ENCODE measurements around the gene SPTBN1.
"Not testable (repeated sequence)": the region's sequence is repeated elsewhere in the genome, so short reads cannot be mapped to it uniquely, and the experiment has no call there.

SPTBN1 gene

DNA sequence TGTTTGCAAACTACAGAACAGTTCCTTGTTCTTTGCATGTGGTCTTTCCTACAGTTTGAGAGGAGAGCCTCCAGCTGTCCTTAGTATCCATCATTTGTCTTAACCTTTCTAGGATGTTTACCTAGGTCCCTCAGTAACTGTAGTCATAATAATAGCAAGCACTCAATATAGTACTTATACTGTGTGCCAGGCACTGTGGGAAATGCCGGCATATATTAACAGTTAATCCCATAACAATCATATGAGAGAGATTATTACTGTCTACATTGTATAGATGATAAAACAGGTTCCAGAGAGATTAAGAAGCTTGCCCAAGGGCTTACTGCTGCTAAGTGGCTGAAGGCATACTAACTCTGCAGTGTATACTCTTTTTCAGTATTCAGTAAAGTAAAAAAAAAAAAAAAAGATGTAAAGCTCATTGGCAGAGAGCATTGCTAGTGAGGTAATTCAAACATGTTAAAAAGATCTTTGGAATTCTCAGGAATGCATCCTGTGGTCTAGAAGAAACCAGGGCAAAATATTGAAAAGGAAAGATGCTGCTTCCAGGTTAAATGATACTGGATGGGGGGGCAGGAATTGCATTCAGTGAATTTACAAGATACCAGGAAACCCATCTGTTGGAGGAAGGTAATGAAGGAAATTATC is 72.3 kb downstream of the SPTBN1 start:
- peak; percentile 37 for DNase-seq (ENCODE audit: low spot score)

DNA sequence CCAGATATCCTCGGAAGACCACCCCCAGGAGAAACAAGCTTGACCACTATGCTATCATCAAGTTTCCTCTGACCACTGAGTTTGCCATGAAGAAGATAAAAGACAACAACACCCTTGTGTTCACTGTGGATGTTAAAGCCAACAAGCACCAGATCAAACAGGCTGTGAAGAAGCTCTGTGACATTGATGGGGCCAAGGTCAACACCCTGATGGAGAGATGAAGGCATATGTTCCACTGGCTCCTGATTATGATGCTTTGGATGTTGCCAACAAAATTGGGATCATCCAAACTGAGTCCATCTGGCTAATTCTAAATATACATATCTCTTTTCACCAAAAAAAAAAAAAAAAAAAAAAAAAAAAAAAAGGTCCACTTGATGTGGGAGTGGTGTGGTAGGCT is 73.4 kb downstream of the SPTBN1 start:
- not testable (repeated sequence) for DNase-seq (ENCODE audit: low spot score)

DNA sequence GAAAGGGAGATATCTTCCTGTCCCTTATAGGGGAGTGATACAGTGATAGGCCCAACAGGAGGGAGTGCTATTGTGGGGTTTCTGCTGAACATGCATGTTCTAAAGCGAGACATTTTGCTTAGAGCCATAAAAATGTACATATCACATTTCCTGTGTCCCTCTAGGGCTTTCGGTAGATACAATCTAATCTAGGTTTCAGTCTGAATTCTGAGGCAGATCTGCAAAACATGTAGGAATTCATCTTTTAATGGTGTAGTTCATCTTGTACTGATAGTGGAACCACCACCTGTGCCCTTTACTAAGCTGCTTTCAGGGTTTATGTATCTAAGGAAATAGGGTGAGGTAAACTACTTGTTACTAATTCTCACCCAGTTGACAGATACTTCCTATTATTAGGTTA is 73.8 kb downstream of the SPTBN1 start:
- DNase-seq (ENCODE audit: low spot score) = no peak

DNA sequence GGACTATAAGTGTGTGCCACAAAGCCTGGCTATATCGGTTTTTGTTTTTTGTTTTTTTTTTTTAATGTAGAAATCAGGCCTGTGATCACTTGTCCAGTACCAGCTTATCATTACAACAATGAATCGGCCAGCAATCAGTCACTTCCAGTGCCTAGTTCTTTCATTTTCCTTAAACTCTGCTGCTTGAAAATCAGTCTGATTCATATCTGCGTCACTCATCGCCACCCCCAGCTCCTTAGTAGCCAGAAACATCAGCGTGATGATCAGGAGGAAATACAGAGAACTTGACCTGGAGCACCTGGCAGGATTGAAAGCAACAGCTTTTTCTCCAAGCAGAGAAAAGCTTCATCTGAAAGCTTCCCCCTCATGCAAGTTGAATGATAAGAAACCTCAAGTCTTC is 75.4 kb downstream of the SPTBN1 start:
- DNase-seq (ENCODE audit: low spot score) = no peak

DNA sequence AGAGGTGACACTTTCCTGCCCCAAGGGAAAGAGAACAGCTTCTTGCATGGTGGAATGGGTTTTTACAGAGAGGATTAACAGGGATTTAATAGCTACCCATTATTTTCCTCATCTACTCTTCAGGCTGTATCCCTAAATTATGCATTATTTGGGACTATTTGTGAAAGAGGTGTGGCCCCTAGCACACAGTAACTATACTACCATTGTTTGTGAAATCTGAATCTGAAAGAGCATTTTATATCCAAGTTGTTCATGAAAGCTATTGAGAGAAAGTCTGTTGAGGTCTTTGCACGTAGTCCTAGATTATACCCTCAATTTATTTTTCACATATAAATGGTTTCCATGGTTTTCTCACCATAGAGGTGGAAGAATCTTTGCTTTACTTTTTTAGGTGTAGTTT is 78.1 kb downstream of the SPTBN1 start:
- no peak for DNase-seq (ENCODE audit: low spot score)

DNA sequence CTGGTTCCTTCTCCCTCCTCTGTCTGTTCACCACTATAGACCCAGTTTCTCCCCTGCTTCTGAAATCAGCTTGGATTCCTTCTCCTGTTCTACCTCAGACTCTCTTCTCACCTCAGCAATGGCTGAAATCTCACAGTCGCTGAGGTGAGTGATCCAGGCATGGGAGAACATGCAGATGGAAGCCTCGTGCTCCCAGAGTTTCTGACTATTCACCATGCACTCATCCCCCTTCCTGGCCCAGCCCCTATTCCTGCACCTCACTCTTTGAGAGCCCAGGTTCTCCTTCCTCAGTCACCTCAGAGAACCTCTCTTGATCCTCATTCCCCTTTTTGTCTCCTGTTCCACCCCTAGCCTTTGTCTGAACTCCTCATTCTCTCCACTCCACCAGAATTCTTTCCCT is 78.5 kb downstream of the SPTBN1 start:
- DNase-seq (ENCODE audit: low spot score) = no peak

DNA sequence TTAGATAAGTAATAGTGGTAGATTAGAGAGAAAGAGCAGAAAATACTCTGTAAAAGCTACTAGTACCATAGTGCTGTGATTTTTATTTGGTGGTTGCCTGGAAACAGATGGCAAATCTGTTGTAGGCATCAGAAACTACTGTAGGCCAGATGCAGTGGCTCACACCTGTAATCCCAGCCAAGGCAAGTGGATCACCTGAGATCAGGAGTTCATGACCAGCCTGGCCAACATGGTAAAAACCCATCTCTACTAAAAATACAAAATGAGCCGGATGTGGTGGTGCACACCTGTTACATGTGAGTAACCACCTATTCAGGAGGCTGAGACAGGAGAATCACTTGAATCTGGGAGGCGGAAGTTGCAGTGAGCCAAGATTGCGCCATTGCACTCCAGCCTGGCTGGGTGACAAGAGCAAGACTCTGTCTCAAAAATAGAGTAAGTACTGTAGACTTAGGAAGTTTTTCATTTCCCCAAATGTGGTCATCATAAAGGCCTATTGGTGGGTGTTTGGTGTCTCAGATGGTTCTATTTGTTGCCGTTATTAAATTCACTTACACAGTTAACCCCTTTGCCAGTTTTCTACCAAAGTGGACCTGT is 79.6 kb downstream of the SPTBN1 start:
- DNase-seq (ENCODE audit: low spot score) = no peak

DNA sequence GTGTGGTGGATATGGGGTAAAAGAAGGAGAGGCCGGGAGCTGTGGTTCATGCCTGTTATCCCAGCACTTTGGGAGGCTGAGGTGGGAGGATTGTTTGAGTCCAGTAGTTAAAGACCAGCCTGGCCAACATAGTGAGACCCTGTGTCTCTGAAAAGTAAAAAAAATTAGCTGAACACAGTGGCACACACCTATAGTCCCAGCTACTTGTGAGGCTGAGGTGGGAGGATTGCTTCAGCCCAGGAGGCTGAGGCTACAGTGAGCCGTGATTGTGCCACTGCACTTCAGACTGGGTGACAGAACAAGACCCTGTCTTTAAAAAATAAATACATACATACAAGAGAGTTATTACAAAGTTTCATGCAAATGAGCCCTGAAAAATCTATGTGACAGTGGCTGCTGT is 80.6 kb downstream of the SPTBN1 start:
- DNase-seq (ENCODE audit: low spot score) = no peak

DNA sequence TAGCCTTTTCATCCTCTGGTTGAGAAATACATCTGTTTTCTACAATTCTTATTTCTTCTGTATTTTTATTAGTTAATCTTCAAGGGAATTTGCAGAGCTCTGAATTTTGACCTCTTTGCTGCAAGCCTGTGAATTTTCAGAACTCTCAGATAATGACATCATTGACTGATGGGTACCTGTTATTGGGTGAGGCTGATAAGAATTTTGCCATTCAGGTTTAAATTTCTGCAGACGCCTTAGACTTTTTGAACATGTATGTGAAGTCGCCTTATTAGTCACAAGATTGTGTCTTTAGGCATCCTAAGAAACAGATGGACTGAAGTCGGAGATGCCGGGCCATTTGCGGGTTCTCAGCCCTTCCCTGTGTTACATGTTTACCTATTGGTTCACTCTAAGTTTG is 82.4 kb downstream of the SPTBN1 start:
- DNase-seq (ENCODE audit: low spot score) = no peak

DNA sequence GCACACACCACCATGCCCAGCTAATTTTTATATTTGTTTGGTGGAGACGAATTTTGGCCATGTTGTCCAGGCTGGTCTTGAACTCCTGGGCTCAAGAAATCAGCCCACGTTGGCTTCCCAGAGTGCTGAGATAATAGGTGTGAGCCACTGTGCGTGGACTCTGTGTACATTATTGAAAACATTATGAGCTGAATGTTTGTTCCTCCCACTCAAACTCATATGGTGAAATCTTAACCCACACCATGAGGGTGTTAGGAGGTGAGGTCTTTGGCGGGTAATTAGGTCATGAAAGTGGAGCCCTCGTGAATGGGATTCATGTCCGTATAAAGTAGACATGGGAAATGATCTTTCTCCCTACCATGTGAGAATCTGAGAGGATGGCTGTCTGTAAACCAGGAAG is 83.6 kb downstream of the SPTBN1 start:
- no peak for DNase-seq (ENCODE audit: low spot score)

DNA sequence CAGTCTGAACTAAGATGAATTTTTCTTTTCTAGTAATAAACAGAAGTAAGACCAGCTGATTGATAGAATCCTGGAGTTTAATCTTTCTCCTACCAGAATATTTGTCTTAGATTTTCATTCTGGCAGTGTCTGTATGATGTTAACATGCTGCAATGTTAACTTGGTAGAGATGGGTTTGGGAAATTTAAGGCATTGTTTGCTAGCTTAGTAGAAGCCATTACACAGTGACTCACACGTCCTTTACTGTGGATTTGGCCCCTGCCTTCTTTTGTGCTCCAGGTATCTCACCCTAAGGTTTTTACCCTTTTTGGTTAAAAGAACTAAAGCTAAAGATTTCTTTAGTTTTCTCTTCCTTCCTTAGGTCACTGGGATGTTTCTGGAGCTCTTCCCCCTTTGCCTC is 84.1 kb downstream of the SPTBN1 start:
- no peak for DNase-seq (ENCODE audit: low spot score)

DNA sequence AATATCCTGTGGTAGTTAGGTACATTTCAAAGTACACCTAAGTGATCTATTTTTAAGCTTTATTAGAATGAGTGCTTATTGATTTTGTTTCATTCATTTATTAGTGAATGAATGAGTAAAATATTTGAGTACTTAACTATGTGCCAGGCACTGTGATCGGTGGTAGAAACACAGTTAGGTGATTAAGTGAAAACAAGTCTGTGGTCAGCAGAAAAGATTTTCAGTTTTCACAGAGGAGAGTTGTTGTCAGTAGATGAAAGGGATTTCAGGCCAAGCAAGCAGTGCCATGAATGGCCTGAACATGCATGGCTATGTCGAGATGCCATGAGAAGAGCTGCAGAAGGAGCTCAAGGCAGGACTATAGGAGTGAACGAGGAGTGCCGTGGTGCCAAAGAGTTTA is 85.9 kb downstream of the SPTBN1 start:
- DNase-seq (ENCODE audit: low spot score) = no peak

DNA sequence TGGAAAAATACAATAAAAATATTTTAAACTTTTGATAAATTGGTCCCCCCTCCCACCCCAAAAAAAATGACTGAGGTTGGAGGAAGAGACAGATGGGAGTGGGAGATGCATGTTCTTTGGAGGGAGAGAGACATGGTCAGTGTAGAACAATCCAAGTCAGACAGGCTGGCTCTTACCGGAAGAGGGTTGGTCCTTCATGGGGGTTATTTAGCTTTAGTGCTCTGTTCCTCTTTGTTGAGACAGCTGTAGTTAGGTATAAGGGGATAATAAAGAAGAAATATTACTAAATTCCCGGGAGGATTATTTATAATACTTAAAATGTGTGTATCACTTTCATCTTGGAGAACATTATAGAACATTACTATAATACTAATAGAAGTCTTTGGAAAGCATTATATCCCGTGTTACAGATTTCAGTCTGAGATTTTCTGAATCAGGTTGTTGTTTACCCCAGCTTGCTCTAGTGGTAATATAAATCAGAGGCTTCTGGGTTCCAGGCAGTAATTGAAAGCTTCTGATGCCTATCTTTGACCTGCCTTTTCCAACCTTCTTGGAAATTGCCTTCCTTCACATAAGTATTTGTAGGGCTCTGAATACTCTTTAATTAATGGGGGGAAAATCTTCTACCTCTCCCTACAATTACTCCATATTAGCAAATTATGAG is 87.7 kb downstream of the SPTBN1 start:
- no peak for DNase-seq (ENCODE audit: low spot score)

DNA sequence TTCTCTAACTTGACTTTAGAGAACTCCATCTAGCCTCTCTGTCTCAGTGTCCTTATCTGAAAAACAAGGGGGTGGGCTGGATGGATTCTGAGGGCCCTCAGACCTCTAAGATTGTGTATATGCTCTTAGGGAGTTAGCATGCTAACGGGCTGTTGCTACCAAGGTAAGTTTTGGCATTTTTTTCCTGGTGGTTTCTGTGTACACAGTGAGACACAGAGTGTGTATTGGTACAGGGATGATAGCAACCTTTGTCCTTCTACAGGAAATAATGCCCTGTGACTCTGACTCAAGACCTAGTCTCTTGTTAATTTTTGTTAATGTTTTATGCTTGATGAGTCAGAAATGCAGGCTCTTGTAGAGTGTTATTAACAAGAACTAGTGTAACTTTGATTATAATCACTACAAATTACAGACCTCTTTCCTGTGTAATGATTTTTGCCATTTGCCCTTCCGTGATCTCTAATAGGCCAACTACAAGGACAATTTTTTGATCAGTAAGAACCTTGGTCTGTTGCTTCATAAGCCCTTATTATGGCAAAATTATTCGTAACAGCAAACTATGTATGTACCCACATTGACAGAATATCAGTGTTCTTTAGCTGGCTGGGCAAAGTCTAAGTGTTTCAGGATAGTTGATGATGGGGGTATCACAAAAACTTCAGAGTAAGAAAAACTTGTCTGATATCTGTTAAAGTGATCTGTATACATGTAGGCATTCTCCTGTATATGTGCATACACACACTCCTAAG is 89.7 kb downstream of the SPTBN1 start:
- DNase-seq (ENCODE audit: low spot score) = no peak

DNA sequence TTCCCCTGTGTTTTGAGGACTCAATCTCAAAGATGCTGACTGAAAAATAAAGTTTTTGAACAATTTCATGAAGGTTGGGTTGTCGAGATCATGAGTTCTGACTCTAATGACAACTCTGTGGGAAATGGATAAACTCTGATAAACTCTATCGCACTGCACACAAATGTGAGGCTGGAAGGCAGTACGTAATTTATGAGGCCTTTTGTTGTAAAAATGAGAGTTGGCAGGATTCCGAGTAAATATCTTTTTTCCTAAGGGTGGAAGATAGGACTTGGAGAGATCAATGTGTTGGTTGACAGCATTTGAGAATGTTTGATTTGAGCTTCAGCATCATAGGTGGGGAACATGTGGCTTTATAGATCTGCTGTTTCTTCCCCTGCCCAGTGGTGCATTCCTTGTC is 90.4 kb downstream of the SPTBN1 start:
- DNase-seq (ENCODE audit: low spot score) = no peak

DNA sequence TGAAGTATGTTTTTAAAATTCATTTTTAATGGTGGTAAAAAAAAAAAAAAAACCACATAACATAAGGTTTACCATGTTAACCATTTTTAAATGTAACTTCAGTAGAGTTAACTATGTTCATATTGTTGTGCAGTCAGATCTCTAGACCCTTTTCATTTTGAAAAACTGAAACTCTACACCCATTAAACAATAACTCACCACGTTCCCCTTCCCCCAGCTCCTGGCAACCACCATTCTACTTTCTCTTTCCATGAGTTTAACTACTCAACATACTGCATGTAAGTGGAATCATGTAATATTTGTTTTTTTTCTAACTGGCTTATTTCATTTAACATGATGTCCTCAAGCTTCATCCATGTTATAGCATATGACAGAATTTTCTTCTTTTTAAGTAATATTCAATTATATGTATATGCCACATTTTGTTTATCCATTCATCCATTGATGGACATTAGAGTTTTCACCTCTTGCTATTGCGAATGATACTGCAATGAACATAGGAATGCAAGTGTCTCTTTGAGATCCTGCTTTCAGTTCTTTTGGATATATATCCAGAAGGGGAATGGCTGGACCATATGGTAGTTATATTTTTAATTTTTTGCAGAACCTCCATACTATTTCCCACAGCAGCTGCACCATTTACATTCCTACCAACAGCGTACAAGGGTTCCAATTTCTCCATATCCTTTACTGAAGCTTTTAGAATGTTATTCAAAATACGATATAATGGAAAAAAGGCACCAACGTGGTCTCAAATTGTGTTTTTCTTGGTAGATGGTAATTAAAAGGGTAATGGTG is 91.0 kb downstream of the SPTBN1 start:
- no peak for DNase-seq (ENCODE audit: low spot score)

DNA sequence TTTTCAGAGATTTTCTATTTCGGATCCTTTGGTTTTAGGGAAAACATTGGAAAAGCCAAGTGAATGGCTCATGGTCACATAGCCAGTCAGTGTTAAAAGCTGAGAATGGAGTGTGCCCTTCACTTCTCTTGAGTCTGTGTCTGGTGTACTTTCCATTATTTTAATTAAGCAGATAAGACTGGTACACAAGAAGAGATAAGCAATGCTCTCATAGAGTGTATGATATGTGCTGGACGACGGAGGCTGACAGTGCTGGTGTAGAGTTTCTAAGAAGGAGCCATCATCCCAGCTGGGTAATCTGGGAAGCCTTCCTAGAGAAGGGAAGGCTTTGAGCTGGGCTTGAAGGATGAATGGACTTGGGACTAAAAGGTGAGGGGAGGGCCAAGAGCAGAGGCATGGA is 93.3 kb downstream of the SPTBN1 start:
- DNase-seq (ENCODE audit: low spot score) = no peak

DNA sequence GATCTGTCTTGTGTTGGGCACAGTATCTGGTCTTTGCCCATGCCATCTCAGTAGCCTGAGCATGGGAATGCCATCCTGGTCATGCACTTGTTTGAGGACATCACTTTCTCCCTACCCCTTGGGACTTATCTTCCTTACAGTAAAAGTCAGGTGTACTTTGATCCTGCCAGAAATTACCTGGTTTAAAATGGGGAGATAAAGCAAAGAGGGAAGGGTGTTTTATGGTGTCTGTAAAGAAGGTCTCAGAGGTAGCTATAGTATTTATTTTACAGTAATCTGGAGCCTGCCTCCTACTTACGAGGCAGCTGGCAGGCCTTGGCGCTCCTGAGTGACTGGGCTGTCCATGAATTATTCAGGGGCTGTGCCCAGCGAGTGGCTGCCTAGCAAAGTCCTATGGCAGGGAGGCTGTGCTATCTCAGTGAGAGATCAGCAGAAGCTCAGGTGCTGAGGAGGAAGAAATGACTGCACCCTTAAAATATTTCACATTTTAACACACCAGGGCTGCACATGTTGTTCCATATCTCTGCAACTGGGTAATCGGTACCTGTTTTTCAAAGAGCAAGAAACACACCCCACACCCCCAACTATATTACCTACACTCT is 93.9 kb downstream of the SPTBN1 start:
- DNase-seq (ENCODE audit: low spot score) = no peak

DNA sequence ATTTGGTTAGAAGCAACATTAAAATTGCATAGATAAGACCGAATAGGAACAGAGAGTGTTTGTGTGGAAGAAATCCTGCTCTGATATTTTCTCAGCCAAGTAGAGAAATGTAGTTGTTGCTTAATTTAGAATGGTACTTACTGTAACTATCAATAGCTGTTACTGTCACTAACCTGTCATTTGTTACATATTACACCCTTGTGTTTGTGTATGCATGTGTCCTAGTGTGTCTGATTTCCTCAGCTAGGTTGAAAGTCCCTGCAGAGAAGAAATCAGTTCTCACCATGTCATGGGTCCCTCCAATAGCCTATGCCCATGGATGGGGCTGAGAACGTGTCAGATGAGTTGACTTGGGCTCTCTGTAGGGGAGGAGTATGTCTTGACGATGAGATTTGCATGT is 94.4 kb downstream of the SPTBN1 start:
- no peak for DNase-seq (ENCODE audit: low spot score)

DNA sequence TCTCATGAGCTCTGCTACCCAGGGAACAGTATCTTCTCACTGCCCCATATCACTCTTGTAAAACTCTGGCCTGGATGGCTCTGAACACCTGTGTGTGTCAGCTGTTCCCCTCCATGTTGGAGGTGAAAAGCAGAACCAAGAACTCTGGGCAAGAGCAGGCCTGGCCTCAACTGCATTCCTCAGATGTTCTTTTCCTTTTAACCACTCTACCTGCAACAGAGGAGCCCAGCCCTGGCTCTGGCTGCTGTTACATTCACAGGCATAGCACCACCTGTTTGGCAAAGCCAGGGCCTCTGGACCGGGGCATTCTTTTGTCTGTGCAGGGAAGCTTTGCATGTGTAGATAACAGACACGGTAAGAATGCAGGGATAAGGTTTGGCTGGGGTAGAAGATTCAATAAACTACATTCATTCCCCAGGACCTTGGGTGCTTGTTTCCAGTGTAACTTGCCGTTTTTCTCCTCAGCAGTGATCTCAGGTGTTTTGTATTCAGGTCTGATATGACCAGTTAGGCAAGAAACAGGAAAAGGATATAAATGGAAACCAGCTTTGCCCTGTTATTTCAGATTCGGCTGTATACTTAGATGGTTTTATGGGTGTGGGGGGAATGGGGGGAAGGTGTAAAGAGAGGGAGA is 95.1 kb downstream of the SPTBN1 start:
- DNase-seq (ENCODE audit: low spot score) = no peak

DNA sequence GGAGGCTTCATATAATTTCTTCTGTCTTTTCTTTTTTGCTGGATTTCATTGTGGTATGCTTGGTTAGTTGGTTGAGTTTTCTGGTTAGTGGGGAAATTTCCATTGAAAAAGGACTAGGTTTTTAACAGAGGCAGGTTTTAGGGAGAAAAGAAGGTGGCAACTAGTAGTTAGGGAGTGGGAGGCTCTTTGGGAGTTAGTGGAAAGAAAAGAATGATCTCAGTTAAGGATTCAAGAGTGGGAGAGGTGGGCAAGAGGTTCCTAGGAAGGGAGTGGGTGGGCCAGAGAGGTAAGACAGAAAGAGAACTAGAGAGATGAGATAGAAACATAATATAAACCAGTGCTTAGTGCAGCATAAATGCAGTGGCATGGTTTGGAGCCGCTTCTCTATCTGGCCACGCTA is 96.9 kb downstream of the SPTBN1 start:
- no peak for DNase-seq (ENCODE audit: low spot score)

Data from AG08395 (cell line).